GM18519 (cell line): Measurements from ENCODE around the gene MYO15B.

ENCODE experiments used
- ATAC-seq: cut with Tn5 transposase; IDR thresholded peaks from one replicate; pipeline ENCODE4 v1.9.1; 2021; ENCODE audit warnings: mild to moderate bottlenecking, moderate library complexity; ENCODE audit not compliant: unreplicated experiment, low FRiP score

Gene MYO15B

DNA sequence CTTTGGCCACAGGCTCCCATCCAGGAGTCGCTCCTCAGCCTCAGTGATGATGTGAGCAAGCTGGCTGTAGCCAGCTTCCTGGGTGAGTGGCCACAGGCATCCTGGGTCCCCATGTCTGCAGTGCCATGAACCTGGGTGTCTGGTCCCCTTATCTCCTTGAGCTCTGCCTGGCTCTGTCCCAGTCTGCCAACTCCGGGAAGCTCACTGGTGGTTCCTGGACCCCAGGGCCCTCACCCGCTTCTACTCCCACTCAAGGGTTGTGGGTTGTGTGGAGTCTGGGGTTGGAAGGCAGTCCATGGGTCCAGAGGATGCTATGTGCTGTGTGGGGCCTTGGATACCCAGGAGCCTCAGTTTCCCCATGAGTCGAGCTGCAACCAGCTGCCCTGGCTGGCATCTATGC, 33.9 kb downstream of the MYO15B start:
- no peak for ATAC-seq

- ATAC-seq, result no peak
These were observed 34.5 kb downstream of the MYO15B start for GRCh38 chr17:75622076-75622475.

DNA sequence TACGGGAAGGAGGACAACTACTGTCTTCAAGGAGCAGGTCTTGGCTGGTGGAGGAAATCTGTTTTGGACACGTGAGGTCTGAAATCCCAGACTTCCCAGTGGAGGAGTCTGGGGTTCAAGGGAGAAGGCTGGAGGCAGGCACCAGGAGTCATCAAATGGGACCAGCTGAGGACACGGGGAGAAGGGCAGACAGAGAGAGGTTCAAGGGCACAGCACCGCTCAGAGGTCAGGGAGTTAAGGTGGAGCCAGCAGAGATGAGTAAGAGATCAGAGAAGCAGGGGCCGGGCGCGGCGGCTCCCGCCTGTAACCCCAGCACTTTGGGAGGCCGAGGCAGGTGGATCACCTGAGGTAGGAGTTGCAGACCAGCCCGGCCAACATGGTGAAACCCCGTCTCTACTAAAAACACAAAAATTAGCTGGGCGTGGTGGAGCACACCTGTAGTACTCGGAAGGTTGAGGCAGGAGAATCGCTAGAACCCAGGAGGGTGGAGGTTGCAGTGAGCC, 35.2 kb downstream of the MYO15B start:
- no peak for ATAC-seq

- ATAC-seq, result no peak
These were observed 35.8 kb downstream of the MYO15B start for GRCh38 chr17:75623386-75623785.

GRCh38 chr17:75624021-75624420, 36.4 kb downstream of the MYO15B start:
- ATAC-seq, result no peak

DNA sequence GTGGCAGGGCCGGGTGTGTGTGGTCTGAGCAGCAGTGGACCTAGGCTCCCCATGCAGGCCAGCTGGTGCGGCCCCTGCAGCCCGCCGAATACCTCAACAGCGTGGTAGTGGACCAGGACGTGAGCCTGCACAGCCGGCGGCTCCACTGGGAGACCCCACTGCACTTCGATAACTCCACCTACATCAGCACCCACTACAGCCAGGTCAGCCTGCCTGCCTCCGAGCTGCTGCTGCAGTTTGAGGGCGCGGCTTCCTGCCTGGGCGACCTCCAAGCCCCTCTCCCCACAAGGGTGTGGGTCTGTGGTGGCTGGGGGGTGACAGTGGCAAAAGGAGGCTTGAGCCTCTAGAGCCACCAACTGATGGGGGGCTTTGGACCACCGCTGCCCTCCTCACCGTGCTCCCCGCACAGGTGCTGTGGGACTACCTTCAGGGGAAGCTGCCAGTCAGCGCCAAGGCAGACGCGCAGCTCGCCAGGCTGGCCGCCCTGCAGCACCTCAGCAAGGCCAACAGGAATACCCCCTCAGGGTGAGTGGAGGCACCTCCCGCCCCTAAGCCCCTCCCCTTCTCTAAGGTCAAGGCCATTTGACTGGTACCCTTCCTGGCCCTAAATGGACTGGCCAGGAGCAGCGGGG, 37.2 kb downstream of the MYO15B start:
- ATAC-seq, result no peak

DNA sequence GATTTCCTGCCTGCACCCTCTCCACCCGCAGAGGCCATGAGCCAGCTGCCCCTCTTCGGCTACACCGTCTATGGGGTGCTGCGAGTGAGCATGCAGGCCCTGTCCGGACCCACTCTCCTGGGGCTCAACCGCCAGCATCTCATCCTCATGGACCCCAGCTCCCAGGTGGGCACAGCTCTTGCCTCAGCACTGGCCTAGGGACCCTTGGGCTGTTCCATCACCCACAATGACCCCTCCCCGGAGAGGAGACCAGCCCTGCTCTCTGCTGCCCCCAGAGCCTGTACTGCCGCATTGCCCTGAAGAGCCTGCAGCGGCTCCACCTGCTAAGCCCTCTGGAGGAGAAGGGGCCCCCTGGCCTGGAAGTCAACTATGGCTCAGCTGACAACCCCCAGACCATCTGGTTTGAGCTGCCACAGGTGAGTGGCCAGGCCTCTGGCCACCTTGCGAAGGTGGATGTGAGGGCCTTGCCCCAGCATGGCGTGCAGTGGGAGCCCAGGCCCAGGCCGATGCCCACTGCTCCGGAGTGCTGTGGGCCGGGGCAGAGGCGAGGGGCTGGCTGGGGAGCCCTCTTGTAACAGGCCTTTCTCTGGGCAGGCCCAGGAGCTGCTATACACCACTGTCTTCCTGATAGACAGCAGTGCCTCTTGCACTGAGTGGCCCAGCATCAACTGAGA, 38.4 kb downstream of the MYO15B start:
- no peak for ATAC-seq

DNA sequence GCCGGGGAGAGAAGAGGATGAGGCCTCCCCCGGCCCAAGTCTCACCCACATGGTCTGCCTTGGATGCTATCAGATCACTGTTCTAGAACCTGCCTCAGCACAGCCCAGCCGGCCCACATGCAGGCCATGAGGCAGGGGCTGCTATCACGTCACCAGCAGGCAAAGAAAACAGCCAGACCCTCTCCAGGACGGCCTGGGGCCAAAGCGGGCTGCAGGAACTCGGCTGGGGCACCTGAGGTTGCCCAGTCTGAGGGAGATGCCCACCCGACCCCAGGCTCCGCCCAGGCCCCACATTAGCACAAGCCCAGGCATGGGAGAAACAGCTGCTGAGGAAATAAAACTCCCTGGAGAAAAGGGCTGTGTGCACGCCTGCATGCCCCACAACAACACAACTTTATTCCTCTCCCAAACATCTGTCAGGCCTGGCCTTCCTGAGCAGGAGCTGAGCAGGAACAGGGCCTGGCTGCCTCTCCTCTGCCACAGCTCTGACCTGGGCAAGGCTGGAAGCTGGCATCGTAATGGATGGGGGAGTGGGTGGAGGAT, 39.0 kb downstream of the MYO15B start:
- no peak for ATAC-seq

- no peak for ATAC-seq
These were observed 39.5 kb downstream of the MYO15B start for GRCh38 chr17:75627094-75627493.

- no peak for ATAC-seq
These were observed 40.8 kb downstream of the MYO15B start for GRCh38 chr17:75628425-75628824.

- no peak for ATAC-seq
These were observed 41.6 kb downstream of the MYO15B start for GRCh38 chr17:75629157-75629556.

GRCh38 chr17:75630071-75630917, 42.7 kb downstream of the MYO15B start:
- no peak for ATAC-seq

GRCh38 chr17:75631353-75631752, 43.8 kb downstream of the MYO15B start:
- no peak for ATAC-seq

GRCh38 chr17:75632428-75632827, 44.8 kb downstream of the MYO15B start:
- no peak for ATAC-seq

DNA sequence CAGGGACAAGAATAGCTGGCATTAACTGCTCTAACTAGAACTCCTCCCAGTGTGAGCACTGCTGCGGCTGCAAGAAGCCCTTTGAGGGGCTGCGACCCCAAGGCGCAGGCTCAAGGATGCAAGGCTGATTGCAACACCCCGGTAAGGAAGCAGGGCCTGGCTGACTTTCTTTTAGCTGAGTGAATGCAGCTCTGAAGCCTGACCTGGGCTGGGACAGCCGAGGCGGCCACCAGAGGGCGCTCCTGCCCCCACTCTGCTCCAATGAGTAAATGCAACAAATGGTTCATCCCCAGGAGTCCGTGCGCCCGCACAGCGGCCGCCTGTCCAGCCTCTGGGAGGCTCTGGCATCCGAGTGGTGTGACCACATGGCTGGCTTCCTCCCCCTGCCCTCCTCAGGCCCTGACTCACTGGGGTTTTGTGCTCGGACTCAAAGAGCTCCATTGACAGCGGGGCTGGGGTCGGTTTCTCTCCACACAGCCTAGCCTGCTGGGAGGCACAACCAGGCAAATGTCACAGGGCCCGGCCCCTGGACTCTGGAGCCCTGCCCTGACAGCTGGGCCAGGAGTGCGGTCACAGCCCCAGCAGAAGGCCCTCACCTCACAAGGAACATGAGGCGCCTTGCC, 45.4 kb downstream of the MYO15B start, which contains the start of gene SMIM5:
Gene SMIM5 (plus strand): TSS at position 572 of the 623 bp plus-strand sequence. CDS start 6,768 bp downstream, outside the sequence.
- ATAC-seq, result no peak

DNA sequence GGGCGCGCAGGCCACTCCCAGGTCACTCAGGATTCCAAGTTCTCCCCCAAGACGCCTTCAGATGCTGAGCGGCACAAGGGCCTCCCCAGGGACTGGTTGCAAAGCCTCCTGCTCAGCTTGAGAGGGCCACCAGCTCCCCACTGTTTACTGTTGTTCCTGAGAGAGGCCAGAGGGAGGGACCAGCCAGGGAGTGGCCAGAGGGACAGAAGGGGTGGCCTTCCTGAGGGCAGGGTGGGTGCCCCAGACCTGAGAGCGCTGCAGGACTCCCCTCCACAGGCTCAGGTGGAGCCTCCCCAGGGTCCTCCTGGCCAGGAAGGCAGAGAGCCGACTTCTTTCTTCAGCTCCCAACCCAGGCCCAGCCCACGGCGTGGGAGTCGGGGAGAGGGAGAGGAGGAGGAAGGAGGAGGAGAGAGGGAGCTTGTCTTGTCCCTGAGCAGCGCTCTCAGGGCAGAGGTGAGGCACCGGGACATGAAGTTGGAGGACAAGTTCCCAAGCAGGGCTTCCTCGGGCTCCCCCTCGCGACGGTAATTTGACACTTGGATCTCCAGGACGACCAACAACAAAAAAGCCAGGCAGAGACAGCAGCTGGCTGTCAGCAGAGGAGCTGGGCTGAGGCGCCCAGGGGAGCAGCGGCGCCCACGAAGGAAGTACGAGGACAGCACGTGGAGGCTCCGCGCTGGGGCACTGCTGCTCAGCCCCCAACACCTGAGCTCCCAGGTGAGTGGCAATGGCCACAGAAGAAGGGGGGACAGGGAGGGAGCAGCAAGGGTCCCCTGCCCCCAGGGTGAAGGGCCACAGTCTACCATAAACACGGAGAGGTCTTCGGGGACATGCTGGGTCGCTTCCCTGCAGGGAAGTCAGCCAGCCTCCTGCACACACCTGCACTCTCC, 46.1 kb downstream of the MYO15B start:
- ATAC-seq, result no peak

DNA sequence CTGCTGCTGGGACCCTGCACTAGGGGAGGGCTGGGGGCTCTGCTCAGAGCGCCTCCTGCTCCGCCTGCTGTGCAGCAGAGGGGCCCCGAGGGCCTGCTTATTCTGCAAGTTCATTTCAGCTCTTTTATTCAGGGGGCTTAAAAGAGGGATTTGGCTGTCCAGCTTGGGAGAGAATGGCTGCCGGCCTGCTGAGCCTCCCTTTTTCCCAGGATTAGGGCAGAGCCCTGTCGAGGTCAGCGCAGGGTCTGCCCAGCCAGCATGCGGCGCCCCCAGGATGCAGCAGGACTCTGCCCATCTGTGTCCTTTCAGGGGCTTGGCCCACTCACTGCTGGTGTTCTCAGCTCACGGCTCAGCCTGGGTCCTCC, 46.8 kb downstream of the MYO15B start:
- no peak for ATAC-seq

GRCh38 chr17:75634754-75635609, 47.4 kb downstream of the MYO15B start:
- no peak for ATAC-seq
